ENCODE data around the gene MLKL.

The MLKL gene

GRCh38 chr16:74738113-74738541, 37.5 kb upstream of the MLKL start:
- no peak for TF ChIP-seq CTCF (IDR thresholded peaks at IDR 0.05; ENCODE audit: low read depth, low read length)
- no peak overlapping the region for H3K4me3 ChIP-seq (ENCODE audit: low read depth, low read length)

- no peak overlapping the region for H3K4me3 ChIP-seq (ENCODE audit: low read depth, low read length)
These were observed 36.9 kb upstream of the MLKL start for GRCh38 chr16:74737521-74737920.

GRCh38 chr16:74736531-74737157, 36.0 kb upstream of the MLKL start:
- H3K4me3 ChIP-seq (ENCODE audit: low read depth, low read length), result no peak overlapping the region
- no peak for TF ChIP-seq CTCF (IDR thresholded peaks at IDR 0.05; ENCODE audit: low read depth, low read length)

More at GRCh38 chr16:74737521-74737920, 36.9 kb upstream of the MLKL start:
- TF ChIP-seq CTCF (IDR thresholded peaks at IDR 0.05; ENCODE audit: low read depth, low read length), result no peak

- H3K4me3 ChIP-seq (ENCODE audit: low read depth, low read length), result no peak overlapping the region
- TF ChIP-seq CTCF (IDR thresholded peaks at IDR 0.05; ENCODE audit: low read depth, low read length), result no peak
These were observed 34.9 kb upstream of the MLKL start for GRCh38 chr16:74735554-74735953.

- H3K4me3 ChIP-seq (ENCODE audit: low read depth, low read length), result no peak overlapping the region
- TF ChIP-seq CTCF (IDR thresholded peaks at IDR 0.05; ENCODE audit: low read depth, low read length), result no peak
These were observed 34.4 kb upstream of the MLKL start for GRCh38 chr16:74735162-74735452.

GRCh38 chr16:74734361-74735161, 33.9 kb upstream of the MLKL start:
- TF ChIP-seq CTCF (IDR thresholded peaks at IDR 0.05; ENCODE audit: low read depth, low read length), result no peak
- H3K4me3 ChIP-seq (ENCODE audit: low read depth, low read length), result no peak overlapping the region

- no peak for TF ChIP-seq CTCF (IDR thresholded peaks at IDR 0.05; ENCODE audit: low read depth, low read length)
- no peak overlapping the region for H3K4me3 ChIP-seq (ENCODE audit: low read depth, low read length)
These were observed 32.2 kb upstream of the MLKL start for GRCh38 chr16:74732707-74733350.

All from WI38 (cell line).